T-helper 2 cell treated with Interferon-gamma antibody and Interleukin-4, amounts not matched to agents 5 μg/mL and 100 μg/mL, for 36 hours (primary cell): ENCODE measurements around the gene PLEKHO1.
"Not testable (repeated sequence)": the region's sequence is repeated elsewhere in the genome, so short reads cannot be mapped to it uniquely, and the experiment has no call there.

Experiments
- DNase-seq: peaks from one replicate; pipeline ENCODE4 v3.0.0; 2021; ENCODE audit warnings: low spot score
- H3K27ac Mint-ChIP-seq: one replicate; pipeline ENCODE4 v1.8.0; 2021; ENCODE audit warnings: mild to moderate bottlenecking, mixed read lengths
- H3K27me3 Mint-ChIP-seq: one replicate; pipeline ENCODE4 v1.8.0; 2021; ENCODE audit warnings: low read depth, mixed read lengths
- H3K36me3 Mint-ChIP-seq: one replicate; pipeline ENCODE4 v1.8.0; 2021; ENCODE audit warnings: low read depth, mixed read lengths
- H3K4me1 Mint-ChIP-seq: one replicate; pipeline ENCODE4 v1.8.0; 2021; ENCODE audit warnings: low read depth, mixed read lengths
- H3K4me3 Mint-ChIP-seq: one replicate; pipeline ENCODE4 v1.8.0; 2022; ENCODE audit warnings: mild to moderate bottlenecking, moderate library complexity, mixed read lengths
- H3K9me3 Mint-ChIP-seq: one replicate; pipeline ENCODE4 v1.8.0; 2021; ENCODE audit warnings: mixed read lengths

The PLEKHO1 gene

DNA sequence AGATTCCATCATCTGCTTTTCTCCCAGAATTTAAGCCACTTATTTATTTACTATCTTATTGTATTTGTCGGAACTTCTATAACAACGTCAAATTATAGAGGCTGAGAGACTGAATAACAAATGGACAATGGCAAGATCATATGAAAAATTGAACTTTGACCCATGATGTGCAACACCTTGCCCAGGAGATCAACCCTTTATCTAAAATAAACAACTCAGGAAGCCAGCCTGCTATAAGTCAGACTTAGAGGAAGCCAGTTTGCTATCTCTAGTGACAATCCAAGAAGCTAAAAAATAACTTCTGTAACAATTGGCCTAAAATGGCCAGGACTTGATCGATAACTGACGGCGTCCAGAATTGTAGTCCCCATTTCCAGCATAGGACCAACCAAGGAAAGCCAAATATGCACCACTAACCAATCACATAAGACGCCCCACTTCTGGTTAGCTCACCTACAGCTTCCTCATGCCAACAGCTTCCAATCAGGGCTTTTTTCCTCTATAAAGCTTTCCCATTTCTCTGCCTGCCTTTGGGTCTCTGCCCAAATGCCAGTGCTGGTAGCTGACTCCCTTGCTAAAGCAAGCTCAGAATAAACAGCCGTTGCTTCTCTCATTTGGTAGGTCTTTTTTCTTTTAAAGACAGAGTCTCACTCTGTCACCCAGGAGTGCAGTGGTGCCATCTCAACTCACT, 57.7 kb downstream of the PLEKHO1 start:
- DNase-seq, result no peak
- peaks cover 7% of the 10 kb centered on the region for H3K27me3 Mint-ChIP-seq
- H3K27ac Mint-ChIP-seq, result no peak overlapping the region
- H3K9me3 Mint-ChIP-seq, result no peaks in the 10 kb centered on the region
- H3K36me3 Mint-ChIP-seq, result no peaks in the 10 kb centered on the region
- no peaks in the 10 kb centered on the region for H3K4me1 Mint-ChIP-seq
- H3K4me3 Mint-ChIP-seq, result no peak overlapping the region

DNA sequence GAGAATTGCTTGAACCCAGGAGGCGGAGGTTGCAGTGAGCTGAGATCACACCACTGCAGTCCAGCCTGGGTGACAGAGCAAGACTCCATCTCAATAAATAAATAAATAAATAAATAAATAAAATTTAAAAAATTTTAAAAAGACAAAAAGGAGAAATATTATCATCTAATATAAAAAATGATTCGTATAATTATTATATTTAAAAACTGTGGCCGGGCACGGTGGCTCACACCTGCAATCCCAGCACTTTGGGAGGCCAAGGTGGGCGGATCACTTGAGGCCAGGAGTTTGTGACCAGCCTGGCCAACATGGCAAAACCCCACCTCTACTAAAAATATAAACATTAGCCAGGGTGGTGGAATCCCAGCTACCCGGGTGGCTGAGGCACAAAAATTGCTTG, 58.7 kb downstream of the PLEKHO1 start:
- not testable (repeated sequence) for DNase-seq, H3K27ac Mint-ChIP-seq, H3K4me3 Mint-ChIP-seq, H3K27me3 Mint-ChIP-seq, H3K4me1 Mint-ChIP-seq, H3K36me3 Mint-ChIP-seq, H3K9me3 Mint-ChIP-seq
